Body of pancreas (tissue), 4 donors: ENCODE data around the gene LPIN3. TPM values are rescaled to one million over a fixed set of nuclear protein-coding genes. Genes with fewer than 3 reads are reported as not detected.

Source experiments
- ATAC-seq: fragments of 150-250 bp; one replicate; pipeline ENCODE4 v1.9.1; 2016
- DNase-seq, 4 donors: peaks; one replicate each; pipeline ENCODE4 v3.0.0-alpha.2; 2019
- H3K27ac ChIP-seq, 4 donors: fragments of 200-600 bp; sonication (generic); 1 replicate in 3 of 4; 2 replicates in 1 of 4; pipeline versions ENCODE4 v1.5.1 to v1.6.1; 2016 to 2019; ENCODE audit warnings: mild to moderate bottlenecking in 1 of 4, mixed read lengths in 1 of 4, moderate library complexity in 1 of 4
- H3K27me3 ChIP-seq, 2 donors: fragments of 200-600 bp; sonication (generic); one replicate each; pipeline ENCODE4 v1.6.0; 2016; ENCODE audit warnings: mild to moderate bottlenecking in 1 of 2
- H3K36me3 ChIP-seq, 2 donors: fragments of 200-600 bp; sonication (generic); replicated peaks in 1 of 2; 2 replicates each; pipeline ENCODE4 v1.5.1; 2016; ENCODE audit warnings: low read depth in 2 of 2; ENCODE audit not compliant: insufficient read depth in 1 of 2
- H3K4me1 ChIP-seq: fragments of 200-600 bp; sonication (generic); one replicate; pipeline ENCODE4 v1.6.0; 2016
- H3K4me3 ChIP-seq, 2 donors: fragments of 200-600 bp; sonication (generic); 1 replicate in 1 of 2; 2 replicates in 1 of 2; pipeline ENCODE4 v1.5.1; 2016 to 2019
- H3K9me3 ChIP-seq, 3 donors: fragments of 200-600 bp; sonication (generic); 1 replicate in 2 of 3; 2 replicates in 1 of 3; pipeline ENCODE4 v1.5.1; 2016
- POLR2A ChIP-seq, 3 donors: fragments of 450-650 bp; IDR thresholded peaks; one replicate each; pipeline ENCODE4 v1.6.1; 2016; ENCODE audit warnings: antibody characterized with exemption in 3 of 3, mild to moderate bottlenecking in 2 of 3
- WGBS, 2 donors: methylation state at CpG; one replicate each; pipeline ENCODE4 v1.1.5; 2017; 5-methylcytosine and 5-hydroxymethylcytosine counted together
- intact Hi-C: fragments of 100-400 bp; cut with DNase I; formaldehyde crosslinking; loops from one replicate; pipeline ENCODE4 v1.15.1; 2023
- total RNA-seq, 2 donors: library from RNA; depleted of rRNA; stranded (reverse); fragments of >200 nt; gene quantifications; one replicate each; pipeline ENCODE4 v1.1.0, GENCODE V29; 2016
- TF ChIP-seq, protein P1 (sequence below), 7 experiments: fragments of 450-650 bp in 4 of 7; fragments of 200-600 bp in 3 of 7; sonication (generic) in 3 of 7; IDR thresholded peaks; one replicate each; pipeline ENCODE4 v1.5.1; 2016 to 2019; ENCODE audit warnings: antibody characterized with exemption in 7 of 7

The LPIN3 gene
- total RNA-seq, 2 donors from 2014 or later, result 11.9 to 50.1 TPM

DNA sequence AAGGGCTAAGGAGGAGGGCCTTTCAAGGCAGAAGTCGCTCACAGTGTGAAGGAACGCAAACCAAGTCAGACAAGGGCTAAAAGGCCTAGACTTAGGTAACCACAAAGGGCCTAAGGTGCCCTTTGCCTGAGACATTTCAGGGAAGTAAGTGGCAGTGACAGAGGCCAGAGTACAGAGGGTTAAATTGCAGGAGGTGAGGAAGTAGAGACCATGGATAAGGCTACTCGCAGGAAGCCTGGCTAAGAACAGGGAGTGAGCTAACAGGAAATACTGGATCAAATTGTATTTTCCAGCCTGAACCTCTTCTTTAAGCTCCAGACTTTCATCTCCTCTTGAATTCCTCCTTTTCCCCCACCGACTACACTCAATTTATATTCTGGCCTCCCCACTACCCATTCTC lies 39.7 kb upstream of the LPIN3 start:
- H3K4me3 ChIP-seq, result no peak overlapping the region
- TF ChIP-seq, protein P1, sequence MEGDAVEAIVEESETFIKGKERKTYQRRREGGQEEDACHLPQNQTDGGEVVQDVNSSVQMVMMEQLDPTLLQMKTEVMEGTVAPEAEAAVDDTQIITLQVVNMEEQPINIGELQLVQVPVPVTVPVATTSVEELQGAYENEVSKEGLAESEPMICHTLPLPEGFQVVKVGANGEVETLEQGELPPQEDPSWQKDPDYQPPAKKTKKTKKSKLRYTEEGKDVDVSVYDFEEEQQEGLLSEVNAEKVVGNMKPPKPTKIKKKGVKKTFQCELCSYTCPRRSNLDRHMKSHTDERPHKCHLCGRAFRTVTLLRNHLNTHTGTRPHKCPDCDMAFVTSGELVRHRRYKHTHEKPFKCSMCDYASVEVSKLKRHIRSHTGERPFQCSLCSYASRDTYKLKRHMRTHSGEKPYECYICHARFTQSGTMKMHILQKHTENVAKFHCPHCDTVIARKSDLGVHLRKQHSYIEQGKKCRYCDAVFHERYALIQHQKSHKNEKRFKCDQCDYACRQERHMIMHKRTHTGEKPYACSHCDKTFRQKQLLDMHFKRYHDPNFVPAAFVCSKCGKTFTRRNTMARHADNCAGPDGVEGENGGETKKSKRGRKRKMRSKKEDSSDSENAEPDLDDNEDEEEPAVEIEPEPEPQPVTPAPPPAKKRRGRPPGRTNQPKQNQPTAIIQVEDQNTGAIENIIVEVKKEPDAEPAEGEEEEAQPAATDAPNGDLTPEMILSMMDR (IDR thresholded peaks at IDR 0.05), result no peak
- no peak for TF ChIP-seq POLR2A (IDR thresholded peaks at IDR 0.05)
- peaks cover 4% of the 10 kb centered on the region for H3K4me1 ChIP-seq
- no peaks in the 10 kb centered on the region for H3K36me3 ChIP-seq
- H3K27ac ChIP-seq, result no peak overlapping the region
- intact Hi-C loops, result no loop called here
- ATAC-seq, result no peak
- WGBS, 2 donors, result 75 to 78% methylated on average over 4 of the region's 4 CpGs
- no peak for DNase-seq
- H3K9me3 ChIP-seq, result no peaks in the 10 kb centered on the region
- H3K27me3 ChIP-seq, result no peaks in the 10 kb centered on the region

- DNase-seq (no peak), ATAC-seq (no peak)
- no peaks in the 10 kb centered on the region for H3K36me3 ChIP-seq
- no peak overlapping the region for H3K4me3 ChIP-seq
- H3K27me3 ChIP-seq, result no peaks in the 10 kb centered on the region
- intact Hi-C loops, result no loop called here
- H3K27ac ChIP-seq, result no peak overlapping the region
- TF ChIP-seq, protein P1 (IDR thresholded peaks at IDR 0.05), result no peak
- TF ChIP-seq POLR2A (IDR thresholded peaks at IDR 0.05), result no peak
- no peaks in the 10 kb centered on the region for H3K9me3 ChIP-seq
- WGBS, 2 donors, result 77 to 93% methylated on average over 1 of the region's 1 CpG
- peaks cover 8% of the 10 kb centered on the region for H3K4me1 ChIP-seq
Observed at GRCh38 chr20:41304002-41304401, 36.6 kb upstream of the LPIN3 start.

- 95 to 97% methylated on average over 3 of the region's 3 CpGs for WGBS, 2 donors
- TF ChIP-seq, protein P1 (IDR thresholded peaks at IDR 0.05), result no peak
- TF ChIP-seq POLR2A (IDR thresholded peaks at IDR 0.05), result no peak
- peaks cover 14% of the 10 kb centered on the region for H3K4me1 ChIP-seq
Observed at GRCh38 chr20:41304424-41305079, 36.1 kb upstream of the LPIN3 start.

GRCh38 chr20:41306061-41306727 lies 34.4 kb upstream of the LPIN3 start:
- intact Hi-C loops, result no loop called here
- no peaks in the 10 kb centered on the region for H3K36me3 ChIP-seq

More at GRCh38 chr20:41304424-41305079, 36.1 kb upstream of the LPIN3 start:
- no peaks in the 10 kb centered on the region for H3K27me3 ChIP-seq
- H3K4me3 ChIP-seq, result no peak overlapping the region
- H3K36me3 ChIP-seq, result no peaks in the 10 kb centered on the region
- intact Hi-C loops, result no loop called here
- no peak for DNase-seq
- no peak overlapping the region for H3K27ac ChIP-seq
- no peaks in the 10 kb centered on the region for H3K9me3 ChIP-seq
- no peak for ATAC-seq

More at GRCh38 chr20:41306061-41306727, 34.4 kb upstream of the LPIN3 start:
- no peak for DNase-seq
- TF ChIP-seq, protein P1 (IDR thresholded peaks at IDR 0.05), result no peak
- no peak for TF ChIP-seq POLR2A (IDR thresholded peaks at IDR 0.05)
- no peak overlapping the region for H3K27ac ChIP-seq
- H3K9me3 ChIP-seq, result no peaks in the 10 kb centered on the region
- ATAC-seq, result no peak
- peaks cover 17% of the 10 kb centered on the region for H3K4me1 ChIP-seq
- H3K27me3 ChIP-seq, result no peaks in the 10 kb centered on the region
- H3K4me3 ChIP-seq, result no peak overlapping the region
- WGBS, 2 donors, result 88 to 94% methylated on average over 5 of the region's 5 CpGs
